OCI-LY1 (cell line): Measurements from ENCODE around the gene TSPAN4.

Source experiments
- EZH2 ChIP-seq: fragments of 200-600 bp; sonication (generic), shearing (Covaris generic); IDR thresholded peaks from 2 replicates; pipeline ENCODE4 v1.8.0; 2017; ENCODE audit warnings: borderline replicate concordance, mixed run types, mild to moderate bottlenecking, antibody characterized with exemption, low read length, moderate library complexity, mixed read lengths
- TF ChIP-seq, protein P1 (sequence below): fragments of 200-600 bp; sonication (generic), shearing (Covaris generic); IDR thresholded peaks from 2 replicates; pipeline ENCODE4 v1.5.1; 2017; ENCODE audit warnings: mild to moderate bottlenecking, antibody characterized with exemption, low read length, moderate library complexity, mixed read lengths

DNA sequence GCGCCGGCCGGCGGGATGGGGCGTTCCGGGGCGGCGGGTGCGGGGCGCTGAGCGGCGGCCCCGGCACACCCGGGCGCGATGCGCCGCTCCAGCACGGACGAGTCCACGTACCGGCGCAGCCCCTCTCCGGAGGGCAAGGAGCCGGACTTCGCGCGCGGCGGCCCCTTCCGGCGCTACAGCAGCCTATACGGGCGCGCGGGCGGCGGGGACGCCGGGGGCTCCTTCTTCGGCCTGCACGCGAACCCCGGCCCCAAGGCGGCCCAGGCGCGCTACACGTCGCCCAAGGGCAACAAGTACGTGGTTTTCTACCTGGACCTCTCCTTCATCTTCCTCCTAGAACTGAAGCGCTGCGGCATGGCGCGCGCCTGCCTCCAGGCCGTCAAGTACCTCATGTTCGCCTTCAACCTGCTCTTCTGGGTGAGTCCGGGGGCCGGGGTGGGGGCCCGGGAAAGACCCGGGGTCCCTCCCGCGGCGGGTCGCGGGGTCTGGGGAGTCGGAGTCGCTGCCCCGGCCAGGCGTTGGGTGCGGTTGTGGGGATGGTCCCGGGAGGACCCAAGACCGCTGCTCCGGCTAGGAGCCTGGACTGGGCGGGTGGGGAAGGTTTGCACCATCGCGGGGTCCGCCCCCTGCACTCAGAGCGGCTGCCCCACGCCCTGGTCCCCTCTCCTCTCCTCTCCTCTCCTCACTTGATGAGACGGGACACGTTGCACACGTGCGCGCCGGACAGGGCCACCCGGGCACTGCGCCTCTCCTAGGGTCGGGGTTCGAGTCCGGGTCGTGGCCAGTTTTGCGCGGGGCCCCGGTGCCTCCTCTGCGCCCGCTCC is 7.5 kb downstream of the TSPAN4 start:
- TF ChIP-seq EZH2: no peak
- TF ChIP-seq, protein P1, sequence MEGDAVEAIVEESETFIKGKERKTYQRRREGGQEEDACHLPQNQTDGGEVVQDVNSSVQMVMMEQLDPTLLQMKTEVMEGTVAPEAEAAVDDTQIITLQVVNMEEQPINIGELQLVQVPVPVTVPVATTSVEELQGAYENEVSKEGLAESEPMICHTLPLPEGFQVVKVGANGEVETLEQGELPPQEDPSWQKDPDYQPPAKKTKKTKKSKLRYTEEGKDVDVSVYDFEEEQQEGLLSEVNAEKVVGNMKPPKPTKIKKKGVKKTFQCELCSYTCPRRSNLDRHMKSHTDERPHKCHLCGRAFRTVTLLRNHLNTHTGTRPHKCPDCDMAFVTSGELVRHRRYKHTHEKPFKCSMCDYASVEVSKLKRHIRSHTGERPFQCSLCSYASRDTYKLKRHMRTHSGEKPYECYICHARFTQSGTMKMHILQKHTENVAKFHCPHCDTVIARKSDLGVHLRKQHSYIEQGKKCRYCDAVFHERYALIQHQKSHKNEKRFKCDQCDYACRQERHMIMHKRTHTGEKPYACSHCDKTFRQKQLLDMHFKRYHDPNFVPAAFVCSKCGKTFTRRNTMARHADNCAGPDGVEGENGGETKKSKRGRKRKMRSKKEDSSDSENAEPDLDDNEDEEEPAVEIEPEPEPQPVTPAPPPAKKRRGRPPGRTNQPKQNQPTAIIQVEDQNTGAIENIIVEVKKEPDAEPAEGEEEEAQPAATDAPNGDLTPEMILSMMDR: no peak
